Measurements from ENCODE around the gene POLD3. TPM values are rescaled to one million over a fixed set of nuclear protein-coding genes. Genes with fewer than 3 reads are reported as not detected.

Gene POLD3
- total RNA-seq, 1 donor from 2014 or later: 11.9 TPM

- DNase-seq (ENCODE audit: low read depth): no peak
- Histone ChIP-seq H3K4me3 (ENCODE audit: low read depth, low read length) (no peak overlapping the region), H3K27me3 (ENCODE audit: control insufficient read depth, insufficient read depth, low read length) (no peaks in the 10 kb centered on the region), H3K36me3 (ENCODE audit: control insufficient read depth, insufficient read depth, low read length) (no peaks in the 10 kb centered on the region)
- no peak for TF ChIP-seq CTCF (IDR thresholded peaks at IDR 0.05; ENCODE audit: insufficient read depth, low read length, poor library complexity, severe bottlenecking)
Observed at GRCh38 chr11:74681686-74682651, 89.6 kb downstream of the POLD3 start.

GRCh38 chr11:74682731-74683278, 90.4 kb downstream of the POLD3 start:
- Histone ChIP-seq H3K4me3 (ENCODE audit: low read depth, low read length) (peak overlapping the region; percentile 25), H3K36me3 (ENCODE audit: control insufficient read depth, insufficient read depth, low read length) (no peaks in the 10 kb centered on the region), H3K27me3 (ENCODE audit: control insufficient read depth, insufficient read depth, low read length) (no peaks in the 10 kb centered on the region)
- TF ChIP-seq CTCF (IDR thresholded peaks at IDR 0.05; ENCODE audit: insufficient read depth, low read length, poor library complexity, severe bottlenecking): no peak
- no peak for DNase-seq (ENCODE audit: low read depth)

- Histone ChIP-seq H3K27me3 (ENCODE audit: control insufficient read depth, insufficient read depth, low read length) (no peaks in the 10 kb centered on the region), H3K4me3 (ENCODE audit: low read depth, low read length) (peak overlapping the region; percentile 25), H3K36me3 (ENCODE audit: control insufficient read depth, insufficient read depth, low read length) (no peaks in the 10 kb centered on the region)
- TF ChIP-seq CTCF (IDR thresholded peaks at IDR 0.05; ENCODE audit: insufficient read depth, low read length, poor library complexity, severe bottlenecking): peak; percentile 41
- no peak for DNase-seq (ENCODE audit: low read depth)
Observed at GRCh38 chr11:74683279-74683871, 91.0 kb downstream of the POLD3 start.

GRCh38 chr11:74683941-74684481, 91.6 kb downstream of the POLD3 start:
- H3K36me3 ChIP-seq (ENCODE audit: control insufficient read depth, insufficient read depth, low read length): no peaks in the 10 kb centered on the region
- no peaks in the 10 kb centered on the region for H3K27me3 ChIP-seq (ENCODE audit: control insufficient read depth, insufficient read depth, low read length)
- TF ChIP-seq CTCF (IDR thresholded peaks at IDR 0.05; ENCODE audit: insufficient read depth, low read length, poor library complexity, severe bottlenecking): no peak
- no peak for DNase-seq (ENCODE audit: low read depth)
- no peak overlapping the region for H3K4me3 ChIP-seq (ENCODE audit: low read depth, low read length)

- no peak overlapping the region for H3K4me3 ChIP-seq (ENCODE audit: low read depth, low read length)
- no peak for TF ChIP-seq CTCF (IDR thresholded peaks at IDR 0.05; ENCODE audit: insufficient read depth, low read length, poor library complexity, severe bottlenecking)
Observed at GRCh38 chr11:74684661-74685060, 92.3 kb downstream of the POLD3 start.

More at GRCh38 chr11:74684661-74685060, 92.3 kb downstream of the POLD3 start:
- H3K27me3 ChIP-seq (ENCODE audit: control insufficient read depth, insufficient read depth, low read length): no peaks in the 10 kb centered on the region
- DNase-seq (ENCODE audit: low read depth): no peak
- H3K36me3 ChIP-seq (ENCODE audit: control insufficient read depth, insufficient read depth, low read length): no peaks in the 10 kb centered on the region
